Measurements from ENCODE around the gene SLC6A6.

DNA sequence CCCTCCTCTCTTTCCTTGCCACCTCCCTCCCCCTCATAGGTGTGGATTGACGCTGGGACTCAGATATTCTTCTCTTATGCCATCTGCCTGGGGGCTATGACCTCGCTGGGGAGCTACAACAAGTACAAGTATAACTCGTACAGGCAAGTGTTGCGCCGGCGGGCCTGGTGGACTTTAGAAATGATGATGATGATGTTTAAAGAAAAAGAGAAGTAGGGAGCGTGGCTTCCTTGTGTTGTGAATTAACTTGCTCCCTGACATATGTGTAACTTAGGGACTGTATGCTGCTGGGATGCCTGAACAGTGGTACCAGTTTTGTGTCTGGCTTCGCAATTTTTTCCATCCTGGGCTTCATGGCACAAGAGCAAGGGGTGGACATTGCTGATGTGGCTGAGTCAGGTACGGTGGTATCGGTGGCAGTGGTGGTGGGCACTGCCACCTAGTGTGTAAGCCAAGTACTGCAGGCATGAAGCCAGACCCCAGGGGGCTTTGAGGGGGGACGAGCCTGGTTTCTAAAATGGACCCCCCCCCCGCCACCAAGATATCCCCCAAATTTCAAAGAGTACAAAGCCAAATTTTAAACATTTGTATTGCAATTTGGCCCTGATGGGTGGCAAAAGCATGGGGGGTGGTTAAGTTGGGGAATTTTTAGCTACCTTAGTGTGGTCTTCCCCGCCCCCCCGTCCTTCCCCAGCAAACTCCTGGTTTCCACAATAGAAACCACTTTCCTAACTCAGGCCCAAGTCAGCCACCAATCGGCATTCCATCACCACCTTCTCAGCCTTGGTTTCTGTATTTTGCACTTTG is 65.6 kb downstream of the SLC6A6 start:
- TF ChIP-seq, protein P1, sequence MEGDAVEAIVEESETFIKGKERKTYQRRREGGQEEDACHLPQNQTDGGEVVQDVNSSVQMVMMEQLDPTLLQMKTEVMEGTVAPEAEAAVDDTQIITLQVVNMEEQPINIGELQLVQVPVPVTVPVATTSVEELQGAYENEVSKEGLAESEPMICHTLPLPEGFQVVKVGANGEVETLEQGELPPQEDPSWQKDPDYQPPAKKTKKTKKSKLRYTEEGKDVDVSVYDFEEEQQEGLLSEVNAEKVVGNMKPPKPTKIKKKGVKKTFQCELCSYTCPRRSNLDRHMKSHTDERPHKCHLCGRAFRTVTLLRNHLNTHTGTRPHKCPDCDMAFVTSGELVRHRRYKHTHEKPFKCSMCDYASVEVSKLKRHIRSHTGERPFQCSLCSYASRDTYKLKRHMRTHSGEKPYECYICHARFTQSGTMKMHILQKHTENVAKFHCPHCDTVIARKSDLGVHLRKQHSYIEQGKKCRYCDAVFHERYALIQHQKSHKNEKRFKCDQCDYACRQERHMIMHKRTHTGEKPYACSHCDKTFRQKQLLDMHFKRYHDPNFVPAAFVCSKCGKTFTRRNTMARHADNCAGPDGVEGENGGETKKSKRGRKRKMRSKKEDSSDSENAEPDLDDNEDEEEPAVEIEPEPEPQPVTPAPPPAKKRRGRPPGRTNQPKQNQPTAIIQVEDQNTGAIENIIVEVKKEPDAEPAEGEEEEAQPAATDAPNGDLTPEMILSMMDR (IDR thresholded peaks at IDR 0.05) = peak; percentile 82 to 94 (median 92)
- no peak for TF ChIP-seq POLR2A (IDR thresholded peaks at IDR 0.05)

Measured in breast epithelium (tissue), 3 donors.